H1 (cell line): ENCODE data around the gene CFLAR. TPM values are rescaled to one million over a fixed set of nuclear protein-coding genes. Genes with fewer than 3 reads are reported as not detected.

Source experiments
- KDM4A ChIP-seq: IDR thresholded peaks from one replicate; pipeline ENCODE4 v1.7.1; 2012; ENCODE audit warnings: low read depth, mild to moderate bottlenecking, moderate library complexity, low read length, inconsistent platforms; ENCODE audit not compliant: severe bottlenecking
- polyA plus RNA-seq, 7 experiments: library from polyadenylated mRNA; depleted of rRNA in 3 of 7; stranded (reverse) in 5 of 7; unstranded in 2 of 7; fragments of >200 nt in 5 of 7; fragments of 200-250 nt in 2 of 7; gene quantifications; 1 replicate in 5 of 7; 2 replicates in 1 of 7; 4 replicates in 1 of 7; pipeline versions ENCODE4 v1.2.1 to v1.2.3, GENCODE V29; 2011 to 2013; ENCODE audit warnings: missing spikeins in 2 of 7, mixed read lengths in 2 of 7
- total RNA-seq: library from RNA; stranded (reverse); fragmentation: NEBNext Ultra II Directional; extraction: Animal tissue kit (Norgen Biotek cat#: 25700); gene quantifications from 2 replicates; pipeline ENCODE4 v1.2.1, GENCODE V29; 2021

CFLAR gene
- total and polyA plus RNA-seq, 2 of the 8 experiments (the other 6 are each of a cell fraction or from before 2014, with no cell fraction given), result 1.1 to 3.9 TPM

- TF ChIP-seq KDM4A, result no peak
Measured at GRCh38 chr2:201128933-201129505, 13.1 kb downstream of the CFLAR start (continued).
